Endothelial cell of umbilical vein (primary cell): ENCODE measurements around the gene GPR153. TPM values are rescaled to one million over a fixed set of nuclear protein-coding genes. Genes with fewer than 3 reads are reported as not detected.

Source experiments
- BruUV-seq: library from RNA; stranded (reverse); fragments of 400-500 nt; replicated peaks from 2 replicates; lab custom pipeline; 2021; lab: Mats Ljungman, UMichigan
- CTCF ChIA-PET: fragments of 300-600, 350-600 bp; sonication (Branson Sonifier 250); formaldehyde crosslinking; loops from one replicate; lab custom pipeline; 2021; ENCODE audit warnings: antibody characterized with exemption, inconsistent platforms; lab: Charles Lee
- POLR2A ChIA-PET: fragments of 300-600, 350-600 bp; sonication (Branson Sonifier 250); formaldehyde crosslinking; loops from one replicate; lab custom pipeline; 2021; ENCODE audit warnings: antibody characterized with exemption, inconsistent platforms; lab: Charles Lee
- DNase-seq: peaks from one replicate; pipeline ENCODE4 v3.0.0-alpha.2; 2011; ENCODE audit warnings: low read depth, low spot score
- FAIRE-seq: peaks from 2 replicates; lab custom pipeline; 2011; peaks lifted over from hg19 to GRCh38; lab: Jason Lieb, UNC
- H2AFZ ChIP-seq: 2 replicates; pipeline ENCODE4 v1.6.0; 2012; ENCODE audit warnings: low read depth, low read length, control low read depth, inconsistent platforms
- H3K27ac ChIP-seq: 2 replicates; pipeline ENCODE4 v1.5.1; 2011; ENCODE audit warnings: low read depth, mild to moderate bottlenecking, control low read depth, low read length, moderate library complexity; ENCODE audit not compliant: insufficient read depth
- H3K27me3 ChIP-seq, 2 experiments: 2 replicates each; pipeline versions ENCODE4 v1.6.0 to v1.6.1; 2011; ENCODE audit warnings: low read length in 2 of 2, mixed read lengths in 1 of 2; ENCODE audit not compliant: control insufficient read depth in 2 of 2, insufficient read depth in 2 of 2
- H3K36me3 ChIP-seq, 2 experiments: 2 replicates in 1 of 2; 3 replicates in 1 of 2; pipeline ENCODE4 v1.5.1; 2011; ENCODE audit warnings: low read length in 2 of 2, mild to moderate bottlenecking in 1 of 2, moderate library complexity in 1 of 2; ENCODE audit not compliant: control insufficient read depth in 2 of 2, insufficient read depth in 2 of 2; ENCODE audit errors: extremely low read depth in 1 of 2
- H3K4me1 ChIP-seq: 3 replicates; pipeline ENCODE4 v1.5.1; 2011; ENCODE audit warnings: mild to moderate bottlenecking, low read length; ENCODE audit not compliant: control insufficient read depth, insufficient read depth; ENCODE audit errors: extremely low read depth
- H3K4me2 ChIP-seq: 2 replicates; pipeline ENCODE4 v1.6.1; 2011; ENCODE audit warnings: low read length, control low read depth, mixed read lengths; ENCODE audit not compliant: insufficient read depth
- H3K4me3 ChIP-seq, 3 experiments: fragments of 200-600 bp in 1 of 3; sonication (generic), shearing (Covaris generic) in 1 of 3; replicated peaks in 1 of 3; 2 replicates each; pipeline ENCODE4 v1.5.1; 2011 to 2016; ENCODE audit warnings: control low read depth in 3 of 3, low read length in 3 of 3, mild to moderate bottlenecking in 2 of 3, inconsistent platforms in 1 of 3, low read depth in 1 of 3, moderate library complexity in 1 of 3; ENCODE audit not compliant: insufficient read depth in 1 of 3
- H3K79me2 ChIP-seq: 2 replicates; pipeline ENCODE4 v1.6.0; 2012; ENCODE audit warnings: low read length, inconsistent platforms; ENCODE audit not compliant: control insufficient read depth, insufficient read depth
- H3K9ac ChIP-seq: replicated peaks from 2 replicates; pipeline ENCODE3; 2011; ENCODE audit warnings: low read length, control low read depth; ENCODE audit not compliant: insufficient read depth; ENCODE audit errors: extremely low read depth
- H3K9me1 ChIP-seq: replicated peaks from 3 replicates; pipeline ENCODE4 v1.6.0; 2011; ENCODE audit warnings: mild to moderate bottlenecking, low read length; ENCODE audit not compliant: control insufficient read depth, insufficient read depth; ENCODE audit errors: extremely low read depth
- H3K9me3 ChIP-seq: replicated peaks from 2 replicates; pipeline ENCODE4 v1.5.1; 2012; ENCODE audit warnings: low read length, inconsistent platforms; ENCODE audit not compliant: control insufficient read depth, insufficient read depth
- H4K20me1 ChIP-seq: replicated peaks from 2 replicates; pipeline ENCODE3; 2011; ENCODE audit warnings: mild to moderate bottlenecking, low read length; ENCODE audit not compliant: control insufficient read depth, insufficient read depth; ENCODE audit errors: extremely low read depth
- CTCF ChIP-seq, 2 donors: IDR thresholded peaks; 1 replicate in 1 of 2; 2 replicates in 1 of 2; pipeline ENCODE4 v1.5.1; 2011; ENCODE audit warnings: low read length in 2 of 2, mild to moderate bottlenecking in 2 of 2, moderate library complexity in 2 of 2, control low read depth in 1 of 2, inconsistent platforms in 1 of 2, low read depth in 1 of 2; ENCODE audit not compliant: insufficient read depth in 1 of 2; ENCODE audit errors: extremely low read depth in 1 of 2
- EZH2 ChIP-seq: IDR thresholded peaks from 2 replicates; pipeline ENCODE4 v1.6.1; 2012; ENCODE audit warnings: borderline replicate concordance, low read depth, mild to moderate bottlenecking, moderate library complexity, low read length, inconsistent platforms; ENCODE audit not compliant: severe bottlenecking
- FOS ChIP-seq: IDR thresholded peaks from 2 replicates; pipeline ENCODE4 v1.6.1; 2011; ENCODE audit warnings: mild to moderate bottlenecking, low read length, moderate library complexity, borderline replicate concordance; ENCODE audit not compliant: insufficient read depth
- GATA2 ChIP-seq: IDR thresholded peaks from 2 replicates; pipeline ENCODE4 v1.7.0; 2011; ENCODE audit warnings: low read depth, mild to moderate bottlenecking, moderate library complexity, mixed read lengths, low read length; ENCODE audit not compliant: insufficient read length, insufficient read depth
- JUN ChIP-seq: IDR thresholded peaks from 2 replicates; pipeline ENCODE4 v1.6.1; 2011; ENCODE audit warnings: borderline replicate concordance, low read depth; ENCODE audit not compliant: insufficient read length, insufficient read depth
- MAX ChIP-seq: IDR thresholded peaks from 2 replicates; pipeline ENCODE4 v1.6.1; 2011; ENCODE audit not compliant: insufficient read depth, insufficient read length
- MYC ChIP-seq: IDR thresholded peaks from one replicate; pipeline ENCODE4 v1.6.1; 2011; ENCODE audit warnings: mild to moderate bottlenecking, low read depth, low read length
- POLR2A ChIP-seq: IDR thresholded peaks from 2 replicates; pipeline ENCODE4 v1.6.1; 2012; ENCODE audit warnings: low read depth, mild to moderate bottlenecking, control low read depth, low read length
- POLR2AphosphoS5 ChIP-seq: IDR thresholded peaks from 2 replicates; pipeline ENCODE4 v1.6.1; 2012; ENCODE audit warnings: low read depth, mild to moderate bottlenecking, control low read depth, low read length, moderate library complexity; ENCODE audit not compliant: insufficient read depth
- dilution Hi-C: fragments of 300-500 bp; cut with MboI; formaldehyde crosslinking; loops from one replicate; pipeline ENCODE4 v1.15.0; 2019; ENCODE audit warnings: low sequenced_read_pairs; ENCODE audit not compliant: extremely low pct_ligation_motif_present
- intact Hi-C: fragments of 100-400 bp; cut with micrococcal nuclease; formaldehyde crosslinking; loops from one replicate; pipeline ENCODE4 v1.10.0; 2022
- polyA plus RNA-seq, 4 experiments: library from polyadenylated mRNA; depleted of rRNA in 3 of 4; stranded (reverse) in 3 of 4; unstranded in 1 of 4; fragments of >200 nt; gene quantifications; 2 replicates each; pipeline versions ENCODE4 v1.2.1 to v1.2.3, GENCODE V29; 2011 to 2012; ENCODE audit warnings: missing spikeins in 1 of 4
- total RNA-seq: library from RNA; stranded (reverse); gene quantifications from 2 replicates; pipeline ENCODE4 v1.2.3, GENCODE V29; 2021

Gene GPR153
- total and polyA plus RNA-seq, 2 donors (not counting 3 experiments of a cell fraction or from before 2014, with no cell fraction given): 3.1 to 3.9 TPM

GRCh38 chr1:6265151-6265550, 4.3 kb upstream of the GPR153 start:
- Histone ChIP-seq H3K9ac (no peak overlapping the region), H3K4me1 (no peaks in the 10 kb centered on the region), H2AFZ (no peak overlapping the region), H3K27me3 (no peaks in the 10 kb centered on the region), H3K36me3 (no peaks in the 10 kb centered on the region), H3K79me2 (no peaks in the 10 kb centered on the region), H3K9me1 (no peaks in the 10 kb centered on the region), H3K4me2 (no peak overlapping the region), H3K27ac (no peak overlapping the region), H3K4me3 (no peak overlapping the region), H3K9me3 (no peaks in the 10 kb centered on the region), H4K20me1 (no peaks in the 10 kb centered on the region)
- dilution Hi-C loops (no loop called here), intact Hi-C loops (no loop called here)
- DNase-seq (no peak), FAIRE-seq (no peak)
- TF ChIP-seq MYC (no peak), MAX (no peak), GATA2 (no peak), JUN (no peak), POLR2A (no peak), EZH2 (no peak), FOS (no peak), CTCF (IDR thresholded peaks at IDR 0.05; ENCODE audit: extremely low read depth in 1 of 2, insufficient read depth in 1 of 2, low read depth in 1 of 2, low read length in 2 of 2) (no peak), POLR2AphosphoS5 (no peak)
- ChIA-PET CTCF (no interaction called here), POLR2A (no interaction called here)
- no TSS peak for BruUV-seq
